GM12878 (cell line): ENCODE measurements around the gene GRIP2. TPM values are rescaled to one million over a fixed set of nuclear protein-coding genes. Genes with fewer than 3 reads are reported as not detected.

Source experiments
- ATAC-seq: fragments of 200-7000 bp; cut with Tn5 transposase; 3 replicates; pipeline ENCODE4 v1.9.1; 2020; ENCODE audit warnings: mild to moderate bottlenecking, moderate library complexity
- BruUV-seq: library from RNA; stranded (reverse); fragments of 400-500 nt; replicated peaks from 2 replicates; lab custom pipeline; 2021; lab: Mats Ljungman, UMichigan
- CTCF ChIA-PET: fragments of 300-600 bp; sonication (Branson Sonifier 250); formaldehyde crosslinking; extraction: SDS; loops from one replicate; lab custom pipeline; 2021; ENCODE audit warnings: inconsistent platforms; lab: Yijun Ruan, JAX
- POLR2A ChIA-PET: fragments of 350-600 bp; formaldehyde crosslinking; extraction: SDS; loops from one replicate; lab custom pipeline; 2021; ENCODE audit warnings: inconsistent platforms; lab: Charles Lee
- RAD21 ChIA-PET: fragments of 300-600 bp; sonication (Branson Sonifier 250); formaldehyde crosslinking; loops from one replicate; lab custom pipeline; 2023; ENCODE audit warnings: antibody characterized with exemption; ENCODE audit not compliant: unreplicated experiment; lab: Charles Lee
- SMC1A ChIA-PET: fragments of 300-600 bp; sonication (Branson Sonifier 250); formaldehyde crosslinking; loops from one replicate; lab custom pipeline; 2023; ENCODE audit not compliant: unreplicated experiment, uncharacterized antibody; lab: Charles Lee
- DNase-seq: peaks from one replicate; pipeline ENCODE4 v3.0.0-alpha.2; 2011; ENCODE audit warnings: low read depth, low spot score
- FAIRE-seq: peaks from 3 replicates; lab custom pipeline; 2011; peaks lifted over from hg19 to GRCh38; lab: Jason Lieb, UNC
- H2AFZ ChIP-seq: 2 replicates; pipeline ENCODE4 v1.6.0; 2011; ENCODE audit warnings: low read depth, low read length, control low read depth; ENCODE audit not compliant: control insufficient read depth
- H3K27ac ChIP-seq: 2 replicates; pipeline ENCODE4 v1.5.1; 2011; ENCODE audit warnings: control low read depth; ENCODE audit not compliant: control insufficient read depth, insufficient read depth
- H3K27me3 ChIP-seq, 2 experiments: replicated peaks in 1 of 2; 2 replicates each; pipeline versions ENCODE4 v1.6.0 to v1.6.1; 2011; ENCODE audit warnings: low read length in 1 of 2; ENCODE audit not compliant: control insufficient read depth in 2 of 2, insufficient read depth in 2 of 2
- H3K36me3 ChIP-seq, 2 experiments: 2 replicates each; pipeline ENCODE4 v1.5.1; 2011; ENCODE audit warnings: low read length in 1 of 2; ENCODE audit not compliant: control insufficient read depth in 2 of 2, insufficient read depth in 2 of 2
- H3K4me1 ChIP-seq: 2 replicates; pipeline ENCODE4 v1.6.1; 2011; ENCODE audit warnings: mild to moderate bottlenecking, low read length, moderate library complexity, mixed read lengths; ENCODE audit not compliant: control insufficient read depth, insufficient read depth
- H3K4me2 ChIP-seq: 2 replicates; pipeline ENCODE4 v1.6.0; 2011; ENCODE audit warnings: control low read depth; ENCODE audit not compliant: control insufficient read depth, insufficient read depth
- H3K4me3 ChIP-seq: fragments of 200-600 bp; sonication (generic); 2 replicates; pipeline ENCODE4 v1.5.1; 2016
- H3K79me2 ChIP-seq: 2 replicates; pipeline ENCODE4 v1.6.0; 2011; ENCODE audit warnings: low read length; ENCODE audit not compliant: control insufficient read depth, insufficient read depth
- H3K9ac ChIP-seq: 2 replicates; pipeline ENCODE4 v1.8.0; 2011; ENCODE audit warnings: low read length, control low read depth, mixed read lengths; ENCODE audit not compliant: control insufficient read depth, insufficient read depth
- H3K9me3 ChIP-seq: replicated peaks from 3 replicates; pipeline ENCODE4 v1.5.1; 2011; ENCODE audit warnings: mild to moderate bottlenecking, low read length; ENCODE audit not compliant: control insufficient read depth, insufficient read depth
- H4K20me1 ChIP-seq: 2 replicates; pipeline ENCODE4 v1.6.0; 2011; ENCODE audit not compliant: control insufficient read depth, insufficient read depth
- CBX5 ChIP-seq: sonication (generic); IDR thresholded peaks from 2 replicates; pipeline ENCODE4 v1.6.1; 2016; ENCODE audit warnings: low read depth, moderate library complexity, mild to moderate bottlenecking, inconsistent platforms
- CEBPZ ChIP-seq: fragments of 150-350 bp; IDR thresholded peaks from 2 replicates; pipeline ENCODE4 v1.6.1; 2016; ENCODE audit warnings: low read depth, low read length
- CHD2 ChIP-seq: IDR thresholded peaks from 2 replicates; pipeline ENCODE4 v1.6.1; 2011; ENCODE audit warnings: low read depth, low read length, improper control_type of control experiment, borderline replicate concordance
- ETV6 ChIP-seq, 2 experiments: fragments of 450-650 bp in 1 of 2; IDR thresholded peaks in 1 of 2; conservative IDR thresholded peaks in 1 of 2; 2 replicates each; pipeline ENCODE4 v1.6.1; 2014; ENCODE audit warnings: antibody characterized with exemption in 1 of 2, borderline replicate concordance in 1 of 2, low read depth in 1 of 2, mild to moderate bottlenecking in 1 of 2, moderate library complexity in 1 of 2
- LARP7 ChIP-seq: fragments of 450-650 bp; IDR thresholded peaks from 2 replicates; pipeline ENCODE4 v1.6.1; 2017; ENCODE audit warnings: mild to moderate bottlenecking
- POLR2A ChIP-seq: IDR thresholded peaks from 2 replicates; pipeline ENCODE4 v1.6.1; 2011; ENCODE audit warnings: low read depth, mild to moderate bottlenecking, low read length
- RAD21 ChIP-seq: IDR thresholded peaks from 2 replicates; pipeline ENCODE4 v1.6.1; 2011; ENCODE audit warnings: mild to moderate bottlenecking, low read depth, low read length, moderate library complexity; ENCODE audit not compliant: insufficient read depth
- RUNX3 ChIP-seq: IDR thresholded peaks from 2 replicates; pipeline ENCODE4 v1.6.1; 2012; ENCODE audit warnings: low read length, inconsistent platforms
- TCF3 ChIP-seq: IDR thresholded peaks from 2 replicates; pipeline ENCODE4 v1.6.1; 2012; ENCODE audit warnings: low read depth, mild to moderate bottlenecking, low read length, borderline replicate concordance; ENCODE audit not compliant: insufficient read depth
- WGBS: methylation state at CpG from one replicate; pipeline ENCODE4 v1.1.6; 2016; ENCODE audit warnings: low lambda C conversion rate; ENCODE audit not compliant: insufficient replicate concordance, insufficient coverage; ENCODE audit errors: missing lambda C conversion rate; 5-methylcytosine and 5-hydroxymethylcytosine counted together
- in situ Hi-C: fragments of 300-500 bp; cut with MboI; formaldehyde crosslinking; loops from 9 replicates; pipeline ENCODE4 v1.14.3; 2018; ENCODE audit warnings: mixed read lengths
- intact Hi-C: fragments of 100-400 bp; cut with micrococcal nuclease; formaldehyde crosslinking; loops from one replicate; pipeline ENCODE4 v1.14.2; 2022; ENCODE audit not compliant: unreplicated experiment
- polyA plus RNA-seq, 11 experiments: library from polyadenylated mRNA; depleted of rRNA in 4 of 11; unstranded in 6 of 11; stranded (reverse) in 5 of 11; fragments of >200 nt; fragmentation: Nextera tagmentation in 4 of 11; fragmentation: Illumina TruSeq in 1 of 11; extraction: Ambion mirVana in 4 of 11; extraction: Trizol in 1 of 11; gene quantifications; 1 replicate in 1 of 11; 2 replicates in 10 of 11; pipeline versions ENCODE4 v1.2.1 to v1.2.3, GENCODE V29; 2011 to 2016; ENCODE audit warnings: inconsistent platforms in 2 of 11, missing spikeins in 2 of 11, low read depth in 1 of 11
- total RNA-seq, 4 experiments: library from RNA; depleted of rRNA in 3 of 4; stranded (reverse); fragments of >200 nt in 3 of 4; fragmentation: Illumina TruSeq in 1 of 4; extraction: Trizol in 1 of 4; gene quantifications; 2 replicates each; pipeline versions ENCODE4 v1.2.1 to v1.2.3, GENCODE V29; 2013 to 2021

The GRIP2 gene
- total and polyA plus RNA-seq, 10 of the 15 experiments (the other 5 are each of a cell fraction or from before 2014, with no cell fraction given), result not detected

DNA sequence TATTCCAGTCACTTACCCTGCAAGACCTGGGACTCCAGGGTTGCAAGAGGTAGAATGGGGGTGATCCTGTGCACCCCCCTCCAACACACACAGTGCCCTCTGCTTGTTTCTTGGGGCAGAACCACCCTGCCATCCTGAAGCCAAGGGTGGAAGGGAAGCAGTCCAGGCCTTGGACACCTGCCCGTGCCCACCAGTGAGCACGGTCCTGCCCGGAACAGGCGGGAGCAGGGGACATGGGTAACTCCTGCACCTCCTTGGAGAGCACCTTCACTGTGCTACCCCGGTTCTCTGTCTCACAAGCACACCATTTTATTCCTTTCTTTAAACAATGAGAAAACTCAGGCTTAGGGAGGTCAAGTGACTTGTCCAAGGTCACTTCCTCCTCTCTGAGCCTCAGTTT lies 80.8 kb downstream of the GRIP2 start:
- no peak overlapping the region for H3K27ac ChIP-seq
- 77% methylated on average over 5 of the region's 5 CpGs for WGBS
- H3K4me1 ChIP-seq, result no peaks in the 10 kb centered on the region
- H3K36me3 ChIP-seq, result peaks cover 4 to 14% of the 10 kb centered on the region in 2 experiments; a peak in 3 of 4 replicates
- POLR2A ChIA-PET, result no interaction called here
- no peak for ATAC-seq
- TF ChIP-seq RUNX3, result no peak
- TF ChIP-seq CBX5, result no peak
- TF ChIP-seq, all 136 proteins: peak for 0
- ChIA-PET RAD21 (interaction anchor here (0.8 to 1.6 kb wide), 5 partner anchors 27 to 256 kb away, joined by 3 to 7 read pairs (median 5); no protein-coding TSS in a partner anchor), SMC1A (interaction anchor here (0.9 to 1.6 kb wide), 6 partner anchors 9 to 198 kb away, joined by 3 to 8 read pairs (median 6); no protein-coding TSS in a partner anchor), CTCF (interaction anchor here (1.1 to 1.9 kb wide), 4 partner anchors 55 to 256 kb away, joined by 3 to 5 read pairs (median 4); partner anchors contain the start of gene SLC6A6)
- Histone ChIP-seq H3K9ac (no peak overlapping the region), H3K4me3 (no peak overlapping the region), H3K27me3 (no peaks in the 10 kb centered on the region), H4K20me1 (no peaks in the 10 kb centered on the region), H3K79me2 (no peaks in the 10 kb centered on the region), H3K9me3 (no peaks in the 10 kb centered on the region), H3K4me2 (no peak overlapping the region), H2AFZ (no peak overlapping the region)
- no TSS peak for BruUV-seq
- FAIRE-seq, result no peak
- intact Hi-C loops, result no loop called here
- in situ Hi-C loops, result no loop called here
- DNase-seq, result no peak

DNA sequence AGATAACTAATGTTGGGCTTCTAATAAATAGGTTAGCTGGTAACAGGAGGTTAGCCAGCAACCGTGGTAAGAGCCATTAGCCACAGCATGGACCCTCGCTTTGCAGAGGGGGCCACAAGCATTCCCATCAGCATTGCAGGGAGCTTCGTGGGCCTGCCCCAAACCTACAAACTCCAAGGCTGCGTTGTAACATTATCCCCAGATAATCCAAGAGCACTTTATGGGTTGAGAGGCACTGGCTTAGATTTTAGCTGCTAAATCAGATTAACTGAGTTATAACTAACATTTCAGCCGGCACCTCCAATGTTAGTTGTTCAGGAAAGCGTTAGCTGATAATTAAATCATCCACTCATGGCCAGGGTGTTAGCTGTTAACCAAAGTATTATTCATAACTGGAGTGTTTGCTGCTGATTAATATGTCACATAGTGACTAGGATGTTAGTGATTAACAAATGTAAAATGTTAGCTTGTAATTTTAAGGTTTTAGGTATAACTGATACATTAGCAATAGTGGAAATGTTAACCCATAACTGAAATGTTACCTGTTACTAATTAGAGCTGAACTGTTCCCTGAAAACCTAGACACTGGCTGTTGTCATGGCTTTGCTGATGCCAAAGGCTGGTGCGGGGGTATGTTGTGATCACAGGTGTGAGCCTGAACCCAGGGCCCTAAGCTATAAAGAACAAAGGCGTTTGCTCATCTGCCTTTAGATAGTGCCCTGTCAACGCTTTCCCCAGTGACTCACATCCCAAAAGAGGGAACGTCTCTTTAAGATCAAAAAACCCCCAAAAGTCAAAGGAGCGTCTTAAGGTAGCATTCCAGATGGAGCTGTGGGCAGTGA lies 81.5 kb downstream of the GRIP2 start:
- Histone ChIP-seq H2AFZ (no peak overlapping the region), H3K36me3 (peaks cover 4 to 16% of the 10 kb centered on the region in 2 experiments; a peak in 3 of 4 replicates), H3K9ac (no peak overlapping the region), H3K9me3 (no peaks in the 10 kb centered on the region), H3K4me3 (no peak overlapping the region), H3K4me1 (no peaks in the 10 kb centered on the region), H4K20me1 (no peaks in the 10 kb centered on the region), H3K79me2 (no peaks in the 10 kb centered on the region), H3K27me3 (no peaks in the 10 kb centered on the region), H3K4me2 (no peak overlapping the region), H3K27ac (no peak overlapping the region)
- TF ChIP-seq TCF3 (no peak), POLR2A (no peak), LARP7 (no peak), CEBPZ (no peak), RAD21 (no peak), CHD2 (no peak), ETV6 (conservative IDR thresholded peaks at IDR 0.05 in 1 of 2, IDR thresholded peaks at IDR 0.05 in 1 of 2; ENCODE audit: borderline replicate concordance in 1 of 2, low read depth in 1 of 2) (no peak)
- WGBS, result 65% methylated on average over 11 of the region's 11 CpGs
- no TSS peak for BruUV-seq
- DNase-seq, result no peak
- ChIA-PET POLR2A (no interaction called here), CTCF (interaction anchor here (0.8 to 1.9 kb wide), 10 partner anchors 8 to 467 kb away, joined by 3 to 5 read pairs (median 3); partner anchors contain the start of gene SLC6A6), SMC1A (interaction anchor here (0.6 to 2.0 kb wide), 12 partner anchors 9 to 248 kb away, joined by 3 to 9 read pairs (median 4); partner anchors contain the start of gene SLC6A6), RAD21 (interaction anchor here (0.8 to 1.8 kb wide), 10 partner anchors 20 to 255 kb away, joined by 3 to 7 read pairs (median 4); partner anchors contain the start of gene SLC6A6)
- intact Hi-C loops (no loop called here), in situ Hi-C loops (no loop called here)
- no peak for FAIRE-seq
- no peak for ATAC-seq
